PC-9 (cell line): ENCODE data around the gene ZFPM1. TPM values are rescaled to one million over a fixed set of nuclear protein-coding genes. Genes with fewer than 3 reads are reported as not detected.

Experiments used
- BruUV-seq: library from RNA; stranded (reverse); fragments of 400-500 nt; replicated peaks from 2 replicates; lab custom pipeline; 2021; lab: Mats Ljungman, UMichigan
- CTCF ChIA-PET: fragments of 300-600 bp; sonication (Branson Sonifier 250); formaldehyde crosslinking; loops from one replicate; lab custom pipeline; 2022; ENCODE audit warnings: antibody characterized with exemption; lab: Charles Lee
- POLR2A ChIA-PET: fragments of 300-600 bp; sonication (Branson Sonifier 250); formaldehyde crosslinking; loops from one replicate; lab custom pipeline; 2022; ENCODE audit warnings: antibody characterized with exemption; ENCODE audit not compliant: unreplicated experiment; lab: Charles Lee
- DNase-seq, 2 experiments: peaks; one replicate each; pipeline versions ENCODE4 v3.0.0 to v3.0.0-alpha.2; 2015 to 2022; ENCODE audit warnings: mixed read lengths in 1 of 2
- H2AFZ ChIP-seq: fragments of 200-600 bp; sonication (generic); 2 replicates; pipeline ENCODE4 v1.8.1; 2017; ENCODE audit warnings: antibody characterized with exemption
- H3F3A ChIP-seq: fragments of 200-600 bp; sonication (generic); 2 replicates; pipeline ENCODE4 v1.8.1; 2017; ENCODE audit warnings: antibody characterized with exemption, mild to moderate bottlenecking, low read depth; ENCODE audit not compliant: insufficient read depth
- H3K27ac ChIP-seq: fragments of 200-600 bp; sonication (generic); 2 replicates; pipeline ENCODE4 v1.6.1; 2016; ENCODE audit warnings: mixed run types
- H3K27me3 ChIP-seq: fragments of 200-600 bp; sonication (generic); 2 replicates; pipeline ENCODE4 v1.6.1; 2016; ENCODE audit warnings: low read depth, mixed run types; ENCODE audit not compliant: insufficient read depth
- H3K36me3 ChIP-seq: fragments of 200-600 bp; sonication (generic); 2 replicates; pipeline ENCODE4 v1.6.1; 2016; ENCODE audit warnings: low read depth, mixed run types
- H3K4me1 ChIP-seq: fragments of 200-600 bp; sonication (generic); replicated peaks from 2 replicates; pipeline ENCODE4 v1.6.1; 2016; ENCODE audit warnings: mixed run types; ENCODE audit not compliant: insufficient read depth
- H3K4me2 ChIP-seq: fragments of 200-600 bp; sonication (generic); 2 replicates; pipeline ENCODE4 v1.6.1; 2017; ENCODE audit warnings: mixed run types
- H3K4me3 ChIP-seq: fragments of 200-600 bp; sonication (generic); 2 replicates; pipeline ENCODE4 v1.6.1; 2016; ENCODE audit warnings: mixed run types
- H3K79me2 ChIP-seq: fragments of 200-600 bp; sonication (generic); 2 replicates; pipeline ENCODE4 v1.6.1; 2017; ENCODE audit warnings: low read depth, mixed run types
- H3K9me2 ChIP-seq: fragments of 200-600 bp; sonication (generic); 2 replicates; pipeline ENCODE4 v1.8.1; 2017; ENCODE audit warnings: mild to moderate bottlenecking; ENCODE audit not compliant: insufficient read depth
- H3K9me3 ChIP-seq: fragments of 200-600 bp; sonication (generic); 2 replicates; pipeline ENCODE4 v1.8.1; 2016; ENCODE audit warnings: low read depth; ENCODE audit not compliant: insufficient read depth
- H4K20me1 ChIP-seq: fragments of 200-600 bp; sonication (generic); 2 replicates; pipeline ENCODE4 v1.8.1; 2017; ENCODE audit not compliant: insufficient read depth
- CTCF ChIP-seq: fragments of 200-600 bp; sonication (generic); conservative IDR thresholded peaks from 2 replicates; pipeline ENCODE4 v1.6.1; 2017; ENCODE audit warnings: mixed run types, antibody characterized with exemption, mild to moderate bottlenecking, moderate library complexity
- EZH2 ChIP-seq: fragments of 200-600 bp; sonication (generic); IDR thresholded peaks from 2 replicates; pipeline ENCODE4 v1.8.0; 2017; ENCODE audit warnings: antibody characterized with exemption, low read depth
- intact Hi-C: fragments of 100-400 bp; cut with micrococcal nuclease; formaldehyde crosslinking; loops from one replicate; pipeline ENCODE4 v1.10.0; 2022; ENCODE audit not compliant: unreplicated experiment
- total RNA-seq: library from RNA; stranded (reverse); gene quantifications from 2 replicates; pipeline ENCODE4 v1.2.3, GENCODE V29; 2021

The ZFPM1 gene
- total RNA-seq, 1 experiment from 2014 or later = 19.7 TPM

GRCh38 chr16:88440686-88441405 lies 12.2 kb upstream of the ZFPM1 start:
- intact Hi-C loops = loop anchor here (5.0 kb wide), 1 partner anchor 459 kb away; no protein-coding TSS in a partner anchor
- Histone ChIP-seq H3K4me3 (no peak overlapping the region), H2AFZ (no peak overlapping the region), H3K4me2 (no peak overlapping the region), H3K27ac (no peak overlapping the region), H4K20me1 (no peaks in the 10 kb centered on the region), H3K9me3 (no peaks in the 10 kb centered on the region), H3K79me2 (no peaks in the 10 kb centered on the region), H3K4me1 (no peaks in the 10 kb centered on the region), H3K27me3 (peaks cover 20% of the 10 kb centered on the region), H3F3A (no peaks in the 10 kb centered on the region), H3K9me2 (no peaks in the 10 kb centered on the region), H3K36me3 (no peaks in the 10 kb centered on the region)
- TF ChIP-seq EZH2 (no peak), CTCF (no peak)
- CTCF ChIA-PET = interaction anchor here (0.6 kb wide), 1 partner anchor 675 kb away, joined by 6 read pairs; the partner anchor contains the start of gene KLHDC4
- no TSS peak for BruUV-seq
- DNase-seq = no peak
- POLR2A ChIA-PET = no interaction called here

GRCh38 chr16:88441460-88441859 lies 11.6 kb upstream of the ZFPM1 start:
- no TSS peak for BruUV-seq

GRCh38 chr16:88442383-88442726 lies 10.7 kb upstream of the ZFPM1 start:
- Histone ChIP-seq H3K36me3 (no peaks in the 10 kb centered on the region), H3K27ac (no peak overlapping the region), H3F3A (no peaks in the 10 kb centered on the region), H2AFZ (no peak overlapping the region), H3K4me3 (no peak overlapping the region), H3K9me3 (no peaks in the 10 kb centered on the region), H3K79me2 (no peaks in the 10 kb centered on the region), H3K4me2 (no peak overlapping the region), H4K20me1 (no peaks in the 10 kb centered on the region), H3K27me3 (peaks cover 24% of the 10 kb centered on the region), H3K9me2 (no peaks in the 10 kb centered on the region), H3K4me1 (no peaks in the 10 kb centered on the region)
- intact Hi-C loops = loop anchor here (2.0 to 5.0 kb wide), 2 partner anchors 84 to 460 kb away; no protein-coding TSS in a partner anchor
- no TSS peak for BruUV-seq
- ChIA-PET POLR2A (no interaction called here), CTCF (no interaction called here)
- DNase-seq = no peak
- TF ChIP-seq EZH2 (no peak), CTCF (no peak)

More at GRCh38 chr16:88441460-88441859, 11.6 kb upstream of the ZFPM1 start:
- Histone ChIP-seq H3K4me2 (no peak overlapping the region), H3K9me2 (no peaks in the 10 kb centered on the region), H3K4me3 (no peak overlapping the region), H3K27me3 (peaks cover 24% of the 10 kb centered on the region), H3K79me2 (no peaks in the 10 kb centered on the region), H3K27ac (no peak overlapping the region), H3K36me3 (no peaks in the 10 kb centered on the region), H3K9me3 (no peaks in the 10 kb centered on the region), H3F3A (no peaks in the 10 kb centered on the region), H3K4me1 (no peaks in the 10 kb centered on the region), H4K20me1 (no peaks in the 10 kb centered on the region), H2AFZ (no peak overlapping the region)
- intact Hi-C loops = loop anchor here (5.0 kb wide), 1 partner anchor 459 kb away; no protein-coding TSS in a partner anchor
- POLR2A ChIA-PET = no interaction called here
- CTCF ChIA-PET = interaction anchor here (0.6 kb wide), 1 partner anchor 676 kb away, joined by 6 read pairs; the partner anchor contains the start of gene KLHDC4
- no peak for TF ChIP-seq CTCF
- no peak for TF ChIP-seq EZH2
- DNase-seq = no peak
